Gastrocnemius medialis (tissue), 4 donors: ENCODE data around the gene MC4R.

ENCODE experiments used
- POLR2A ChIP-seq, 2 donors: fragments of 450-650 bp; IDR thresholded peaks; one replicate each; pipeline ENCODE4 v1.6.1; 2017; ENCODE audit warnings: antibody characterized with exemption in 2 of 2, mild to moderate bottlenecking in 2 of 2, moderate library complexity in 2 of 2
- TF ChIP-seq, protein P1 (sequence below), 5 experiments: fragments of 450-650 bp in 3 of 5; fragments of 200-600 bp in 2 of 5; sonication (generic) in 2 of 5; IDR thresholded peaks in 4 of 5; conservative IDR thresholded peaks in 1 of 5; 1 replicate in 4 of 5; 2 replicates in 1 of 5; pipeline ENCODE4 v1.5.1; 2016 to 2019; ENCODE audit warnings: antibody characterized with exemption in 5 of 5, mild to moderate bottlenecking in 3 of 5, moderate library complexity in 3 of 5

DNA sequence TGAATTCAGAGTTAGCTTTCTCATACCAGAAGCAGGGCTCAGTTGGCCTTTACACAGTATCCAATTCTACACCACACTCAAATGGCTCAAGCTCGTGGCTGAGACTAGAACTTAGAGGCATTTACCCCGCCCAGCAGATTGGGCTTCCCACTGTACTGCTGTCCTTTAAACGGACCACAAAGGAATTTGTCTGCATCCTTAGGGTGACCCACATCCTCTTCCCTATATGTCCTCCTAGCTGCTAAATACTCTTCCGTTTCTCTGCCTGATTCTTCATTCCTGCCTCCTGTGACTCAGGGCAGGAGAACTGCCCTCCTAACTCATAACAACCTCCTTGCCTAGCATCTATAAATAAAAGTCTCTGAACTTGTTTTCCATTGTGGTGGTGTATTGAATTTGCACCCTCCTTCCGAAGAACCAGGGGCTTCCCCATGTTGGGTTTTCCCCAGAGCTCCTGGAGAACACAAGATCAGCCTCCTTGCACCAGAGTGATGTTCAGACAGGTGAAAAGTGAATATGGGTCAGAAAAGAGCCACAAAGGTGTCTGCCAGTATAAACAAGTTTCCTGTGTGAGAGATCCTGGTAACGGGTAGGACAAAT, 32.0 kb upstream of the MC4R start:
- TF ChIP-seq, protein P1, sequence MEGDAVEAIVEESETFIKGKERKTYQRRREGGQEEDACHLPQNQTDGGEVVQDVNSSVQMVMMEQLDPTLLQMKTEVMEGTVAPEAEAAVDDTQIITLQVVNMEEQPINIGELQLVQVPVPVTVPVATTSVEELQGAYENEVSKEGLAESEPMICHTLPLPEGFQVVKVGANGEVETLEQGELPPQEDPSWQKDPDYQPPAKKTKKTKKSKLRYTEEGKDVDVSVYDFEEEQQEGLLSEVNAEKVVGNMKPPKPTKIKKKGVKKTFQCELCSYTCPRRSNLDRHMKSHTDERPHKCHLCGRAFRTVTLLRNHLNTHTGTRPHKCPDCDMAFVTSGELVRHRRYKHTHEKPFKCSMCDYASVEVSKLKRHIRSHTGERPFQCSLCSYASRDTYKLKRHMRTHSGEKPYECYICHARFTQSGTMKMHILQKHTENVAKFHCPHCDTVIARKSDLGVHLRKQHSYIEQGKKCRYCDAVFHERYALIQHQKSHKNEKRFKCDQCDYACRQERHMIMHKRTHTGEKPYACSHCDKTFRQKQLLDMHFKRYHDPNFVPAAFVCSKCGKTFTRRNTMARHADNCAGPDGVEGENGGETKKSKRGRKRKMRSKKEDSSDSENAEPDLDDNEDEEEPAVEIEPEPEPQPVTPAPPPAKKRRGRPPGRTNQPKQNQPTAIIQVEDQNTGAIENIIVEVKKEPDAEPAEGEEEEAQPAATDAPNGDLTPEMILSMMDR (IDR thresholded peaks at IDR 0.05 in 4 of 5, conservative IDR thresholded peaks at IDR 0.05 in 1 of 5): no peak
- TF ChIP-seq POLR2A (IDR thresholded peaks at IDR 0.05): no peak
